Occipital lobe (tissue), 3 donors: ENCODE measurements around the gene TDRD7. TPM values are rescaled to one million over a fixed set of nuclear protein-coding genes. Genes with fewer than 3 reads are reported as not detected.

Experiments
- DNase-seq: peaks from one replicate; lab custom pipeline; 2025; lab: John Stamatoyannopoulos, UW
- small RNA-seq: library from RNA; depleted of rRNA; stranded (forward); fragments of <200 nt; gene quantifications from one replicate; pipeline ENCODE3, GENCODE V24; 2014
- total RNA-seq: library from RNA; depleted of rRNA; stranded (reverse); fragments of >200 nt; gene quantifications from one replicate; pipeline ENCODE4 v1.2.3, GENCODE V29; 2014

TDRD7 gene
- total RNA-seq, 1 donor from 2014 or later: 33.2 TPM

DNA sequence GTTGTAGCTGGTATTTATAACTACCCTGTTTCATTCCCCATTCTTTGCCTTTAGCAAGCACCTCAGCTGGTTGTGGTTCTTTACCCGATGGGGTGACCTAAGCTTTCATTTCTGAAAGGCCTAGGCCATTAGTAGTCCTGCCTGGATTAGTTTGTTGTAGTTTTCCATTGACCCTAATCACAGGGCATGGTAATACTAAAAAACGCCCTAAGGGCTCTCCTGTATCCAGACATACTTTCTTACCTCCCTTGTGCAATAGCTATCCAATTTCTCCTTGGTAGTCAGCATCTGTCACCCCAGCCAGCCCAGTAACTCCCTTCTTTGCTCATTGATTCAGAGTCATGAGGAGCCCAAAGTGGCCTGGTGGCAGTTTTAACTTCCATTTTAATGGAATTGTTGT, 113.6 kb downstream of the TDRD7 start:
- DNase-seq: no peak

DNA sequence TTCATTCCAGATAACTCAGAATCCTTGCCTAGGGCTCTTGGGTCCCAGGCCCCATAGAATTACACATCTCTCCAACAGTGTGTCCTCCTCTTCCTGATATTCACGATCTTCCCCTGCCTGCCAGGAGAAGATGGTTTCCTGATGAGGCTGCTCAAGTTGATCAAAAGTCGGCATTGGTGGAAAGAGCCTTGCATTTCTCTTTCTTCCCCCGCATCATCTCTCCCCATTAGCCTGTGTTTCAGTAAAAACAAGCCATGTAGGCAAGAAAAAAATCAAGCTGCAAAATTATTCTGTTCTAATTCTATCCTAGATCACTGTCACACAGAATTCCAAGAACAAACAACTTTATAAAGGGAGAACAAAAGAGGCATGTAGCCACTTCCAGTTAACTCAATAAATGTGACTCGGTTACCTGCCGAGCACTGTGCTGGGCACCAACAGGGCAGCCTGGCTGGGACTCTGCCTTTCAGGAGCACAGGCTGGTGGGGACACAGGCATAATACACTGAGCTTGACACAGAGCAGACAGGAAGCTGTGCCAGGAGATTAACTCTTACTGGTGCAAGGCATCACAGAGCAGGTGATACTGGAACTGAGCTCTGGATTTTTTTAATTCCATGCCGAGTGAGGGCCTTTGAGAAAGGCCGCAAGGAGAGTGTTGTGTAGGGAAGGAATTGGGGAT, 115.1 kb downstream of the TDRD7 start:
- DNase-seq: no peak

DNA sequence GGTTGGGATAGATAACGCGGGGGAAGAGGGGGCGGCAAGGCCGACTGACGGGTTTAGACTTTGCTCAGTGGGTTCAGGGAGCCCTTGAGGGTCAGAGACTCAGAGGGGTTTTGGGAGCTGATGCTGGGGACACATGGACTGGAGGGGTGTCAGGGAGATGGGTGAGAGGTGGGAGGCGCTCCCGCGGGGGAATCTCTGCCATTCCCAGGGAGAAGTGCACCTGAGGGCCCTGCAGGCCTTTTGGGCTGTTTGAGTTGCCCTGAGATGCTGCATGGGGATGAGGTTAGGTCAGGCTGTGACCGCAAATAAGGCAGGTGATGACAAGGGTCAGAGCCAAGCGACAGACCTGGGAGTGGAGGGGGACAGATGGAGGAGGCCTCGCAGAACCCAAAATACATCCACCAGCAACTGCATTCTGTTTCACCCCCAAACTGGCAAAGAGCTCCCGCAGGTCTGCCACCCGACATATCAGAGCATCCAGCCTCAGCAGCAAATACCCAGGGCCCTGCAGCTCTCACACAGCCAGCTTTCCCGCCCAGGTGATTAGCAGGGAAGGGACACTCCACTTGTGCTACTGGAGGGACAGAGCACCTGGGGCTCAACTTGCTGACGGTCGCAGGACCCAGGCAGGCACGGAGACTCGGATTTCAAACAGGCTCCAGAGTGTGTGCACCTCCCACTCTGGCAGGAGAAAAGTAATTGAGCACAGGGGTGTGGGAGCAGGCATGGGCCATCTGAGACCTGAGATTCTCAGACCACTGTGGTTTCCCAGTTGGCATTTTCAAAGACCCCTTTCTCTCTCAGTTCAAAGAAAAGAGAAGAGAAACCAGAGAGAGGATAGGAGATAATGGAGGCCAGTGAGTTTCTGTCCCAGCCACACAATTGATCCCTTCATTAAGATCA, 116.0 kb downstream of the TDRD7 start:
- DNase-seq: no peak

DNA sequence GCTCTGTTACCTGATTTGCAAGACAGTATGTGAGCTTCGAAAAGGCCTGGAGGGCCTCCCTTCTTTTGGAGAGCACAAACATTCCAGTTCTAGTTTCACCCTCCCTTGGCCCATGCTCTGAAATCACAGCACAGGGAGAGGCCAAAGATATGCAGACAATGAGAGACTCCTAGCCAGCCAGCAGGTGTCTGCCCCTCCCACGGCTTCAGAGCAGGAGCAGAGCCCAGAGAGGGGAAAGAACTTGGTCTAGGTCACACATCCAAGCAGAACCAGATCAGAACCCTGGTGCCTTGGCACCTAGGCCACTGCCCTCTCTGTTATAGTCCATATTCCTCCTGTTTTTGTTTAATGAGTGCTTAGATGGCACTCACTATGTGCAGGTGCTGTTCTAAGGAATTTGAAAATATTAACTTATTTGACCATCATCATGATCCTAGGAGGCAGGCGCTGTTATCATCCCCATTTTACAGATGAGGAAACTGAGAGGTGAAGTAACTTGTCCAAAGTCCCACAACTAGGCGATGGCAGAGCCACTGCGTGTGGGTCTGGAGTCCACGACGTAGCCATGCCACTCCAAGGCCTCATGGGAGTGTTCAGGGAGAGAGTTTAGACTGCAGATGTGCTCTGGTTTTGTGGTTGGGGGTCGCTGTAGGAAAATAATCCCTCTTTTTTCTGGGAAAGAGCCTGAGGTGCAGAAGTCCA, 116.8 kb downstream of the TDRD7 start:
- no peak for DNase-seq

DNA sequence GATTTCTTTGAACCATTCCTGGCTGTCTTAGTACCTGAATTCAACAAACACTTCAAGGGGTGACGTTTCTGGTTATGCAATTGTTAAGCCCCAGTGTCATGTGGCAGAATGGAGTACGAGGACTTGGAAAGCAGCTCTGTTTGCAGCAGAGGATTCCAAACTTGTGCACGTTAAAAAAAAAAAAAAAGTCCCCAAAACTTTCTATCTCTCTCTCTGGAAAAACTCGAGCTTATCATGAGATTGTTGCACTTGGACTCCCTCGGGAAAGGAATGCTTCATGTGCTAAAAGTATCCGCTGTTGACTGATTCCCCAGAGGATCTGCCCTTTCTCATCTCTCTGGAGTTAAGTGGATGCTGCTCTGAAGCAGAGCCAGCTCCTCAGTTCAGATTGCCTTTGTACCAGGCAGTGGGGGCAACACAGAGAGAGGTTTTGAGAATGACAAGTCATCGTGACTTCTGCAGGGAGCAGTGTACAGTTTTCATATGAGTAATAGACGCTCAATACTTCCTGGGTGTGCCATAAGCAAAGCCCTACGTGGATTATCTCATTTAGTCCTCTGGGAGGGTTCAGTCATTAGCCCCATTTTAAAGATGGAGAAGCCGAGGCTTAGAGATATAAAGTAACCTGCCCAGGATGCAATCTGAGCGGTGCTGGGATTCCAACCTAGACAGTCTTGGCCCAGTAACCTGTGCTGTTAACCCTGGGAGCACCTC, 117.6 kb downstream of the TDRD7 start:
- DNase-seq: no peak

DNA sequence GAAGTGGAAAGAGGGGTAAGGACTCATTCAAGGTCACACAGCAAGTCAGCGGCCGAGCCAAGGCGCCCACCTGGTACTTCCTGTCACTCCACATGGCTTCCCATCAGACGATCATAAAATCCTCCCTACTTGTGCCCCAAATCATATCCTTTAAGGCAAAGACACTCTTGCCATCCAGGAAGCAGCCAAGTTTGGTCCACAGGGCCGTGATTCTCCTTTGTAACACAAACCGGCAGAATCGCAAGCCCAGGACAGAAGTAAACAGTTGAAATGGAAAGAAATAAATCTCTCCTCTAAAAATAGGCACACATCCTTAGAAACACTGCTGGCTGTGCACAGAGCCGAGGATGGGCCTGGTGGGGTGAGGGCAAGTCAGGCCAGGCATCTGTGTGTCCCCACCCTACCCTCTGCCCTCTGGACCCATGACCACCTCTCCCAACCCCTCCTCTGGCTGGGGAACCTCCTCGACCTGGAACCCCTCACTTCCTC, 120.0 kb downstream of the TDRD7 start:
- DNase-seq: no peak

DNA sequence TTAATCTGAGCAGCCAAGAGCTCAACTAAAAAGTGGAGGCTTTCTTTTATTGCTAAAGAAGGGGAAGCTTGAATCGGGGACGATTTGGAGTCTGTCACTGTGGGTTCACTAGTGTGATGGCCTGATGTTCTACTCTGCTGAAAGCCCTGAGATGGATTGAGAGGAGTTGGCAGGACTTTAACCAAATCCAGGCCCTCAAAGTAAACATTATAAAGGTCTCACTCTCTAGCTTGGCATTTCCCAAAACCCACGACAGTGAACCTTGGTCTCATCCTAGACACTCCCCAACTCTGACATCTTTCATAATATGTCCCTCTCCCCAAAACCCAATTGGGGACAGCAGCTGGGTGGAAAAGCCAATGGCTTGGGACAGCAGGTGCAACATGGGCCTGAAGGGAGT, 122.3 kb downstream of the TDRD7 start:
- DNase-seq: no peak

DNA sequence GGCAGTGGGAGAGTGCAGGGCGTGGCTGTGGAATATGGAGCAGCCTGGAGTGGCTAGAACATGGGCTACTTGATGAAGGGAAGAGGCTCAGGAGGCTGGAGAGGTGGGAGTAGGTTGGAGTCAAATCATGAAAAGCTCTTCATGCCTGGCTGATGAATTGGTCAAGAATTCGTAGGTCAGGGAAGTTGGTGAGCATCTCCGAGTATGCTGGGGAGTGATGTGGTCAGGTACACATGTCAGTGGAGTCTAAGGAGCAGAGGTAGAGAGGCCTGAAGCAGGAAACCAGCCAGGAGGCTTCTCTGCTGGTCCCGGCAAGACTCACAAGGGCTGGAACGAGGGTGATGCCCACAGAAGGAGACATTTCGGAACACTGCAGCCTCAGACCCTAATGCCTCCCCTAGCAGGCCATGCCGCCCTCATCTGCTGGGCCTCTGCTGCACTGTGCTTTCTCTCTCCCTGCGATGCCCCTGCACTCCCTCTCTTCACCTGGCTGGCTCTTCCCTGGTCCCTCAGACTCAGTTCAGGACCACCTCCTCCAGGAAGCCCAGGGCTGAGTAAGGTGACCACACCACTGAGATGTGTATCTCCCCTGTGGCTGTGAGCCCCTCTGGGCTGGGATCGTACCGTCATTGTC, 123.2 kb downstream of the TDRD7 start:
- DNase-seq: no peak

DNA sequence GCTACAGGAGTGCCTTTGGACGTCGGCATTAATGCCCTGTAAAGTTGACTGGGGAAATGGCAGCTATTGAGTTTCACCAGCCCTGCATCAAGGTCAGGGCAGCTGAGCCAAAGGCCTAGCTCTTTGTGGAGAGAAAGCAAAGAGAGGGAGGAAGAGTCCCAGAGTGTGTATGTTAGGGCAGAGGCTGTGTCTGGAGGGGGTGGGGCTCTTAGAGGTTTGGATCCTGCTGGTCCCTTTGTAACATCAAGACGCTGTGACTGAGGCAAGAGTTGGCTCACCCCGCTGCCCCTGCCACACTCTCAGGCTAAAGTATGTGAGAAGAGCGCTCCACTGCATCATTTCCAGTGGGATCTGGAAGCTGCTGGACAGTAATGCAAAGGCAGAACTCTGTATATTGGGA, 123.9 kb downstream of the TDRD7 start:
- no peak for DNase-seq

DNA sequence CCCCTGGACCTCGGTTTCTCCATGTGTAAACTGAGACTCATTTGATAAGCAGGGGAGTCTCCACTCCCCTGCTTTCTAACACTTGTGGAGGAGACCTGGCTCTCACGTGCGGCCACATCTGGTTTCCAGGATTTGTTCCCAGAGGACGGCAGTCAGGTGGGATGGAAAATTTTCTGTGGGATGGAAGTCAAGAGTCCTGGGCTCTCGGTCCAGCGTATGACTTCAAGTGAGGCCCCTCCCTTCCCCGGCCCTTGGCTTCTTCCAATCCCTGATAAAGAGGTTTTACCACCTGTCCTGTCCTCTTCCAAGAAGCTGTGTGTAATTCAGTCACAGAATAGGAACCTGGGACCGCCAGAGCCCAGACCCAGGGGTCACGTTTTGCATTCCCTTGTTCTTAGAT, 124.6 kb downstream of the TDRD7 start:
- no peak for DNase-seq

DNA sequence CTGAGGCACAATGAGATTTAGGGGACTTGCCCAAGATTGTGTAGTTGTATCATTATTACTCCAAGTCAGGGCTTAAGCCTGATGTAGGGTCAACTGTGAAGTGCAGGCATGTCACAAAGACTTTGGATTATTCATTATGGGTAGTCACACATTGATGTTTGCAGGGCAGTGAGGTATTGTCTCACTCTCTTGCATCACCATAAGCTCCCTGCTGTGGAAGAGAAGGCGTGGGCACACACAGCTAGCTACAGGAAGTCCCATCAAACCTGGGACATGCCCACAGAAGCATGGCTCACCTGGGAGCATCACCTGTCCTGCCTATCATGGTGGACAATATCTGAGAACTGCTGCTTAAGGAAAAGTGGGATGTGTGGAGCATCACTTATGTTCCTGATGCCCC, 131.7 kb downstream of the TDRD7 start:
- no peak for DNase-seq

DNA sequence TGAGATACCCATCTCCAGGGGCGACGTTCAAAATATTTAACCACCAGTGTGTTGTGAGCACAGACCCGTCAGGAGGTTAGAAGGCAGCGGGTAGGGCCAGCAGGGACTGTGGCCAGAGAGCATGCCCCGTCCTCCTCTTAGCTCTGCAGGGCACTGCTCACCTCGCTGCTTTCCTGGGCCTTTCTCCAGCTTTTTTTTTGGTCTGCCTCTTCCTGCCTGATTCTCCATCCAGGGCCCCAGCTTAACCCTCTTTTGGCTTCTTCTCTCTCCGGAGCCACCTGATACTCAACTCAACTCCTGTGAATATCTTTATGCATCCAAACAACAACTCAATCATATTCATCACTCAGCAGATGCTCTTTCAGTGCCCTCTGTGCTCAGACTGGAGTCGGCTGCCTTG, 133.6 kb downstream of the TDRD7 start:
- DNase-seq: no peak

Small RNAs within 50 kb of the gene (small RNA-seq; reads per million reads assigned to genes)
- gene MIR1302-8: not detected

Other genes starting within 250 kb of the TDRD7 start
- gene CCDC180, start 104.4 kb upstream of the TDRD7 start, total RNA-seq: 8.1 TPM
- gene TMOD1, start 89.6 kb downstream of the TDRD7 start, total RNA-seq: 22.8 TPM
- 43.0 TPM for gene TSTD2, start 221.3 kb downstream of the TDRD7 start, total RNA-seq
- 64.3 TPM for gene NCBP1, start 221.7 kb downstream of the TDRD7 start, total RNA-seq